NT2/D1 (cell line): Measurements from ENCODE around the gene AUP1.

ENCODE experiments used
- SUZ12 ChIP-seq: IDR thresholded peaks from 2 replicates; pipeline ENCODE4 v1.6.1; 2011; ENCODE audit not compliant: insufficient read length, insufficient read depth; ENCODE audit errors: extremely low read depth
- YY1 ChIP-seq: IDR thresholded peaks from 2 replicates; pipeline ENCODE4 v1.6.1; 2011; ENCODE audit not compliant: insufficient read length, insufficient read depth
- ZNF274 ChIP-seq: IDR thresholded peaks from 2 replicates; pipeline ENCODE4 v1.6.1; 2011; ENCODE audit warnings: mild to moderate bottlenecking, low read depth, low read length

GRCh38 chr2:74531666-74532065, 2.2 kb upstream of the AUP1 start:
- no peak for TF ChIP-seq YY1
- no peak for TF ChIP-seq SUZ12
- TF ChIP-seq ZNF274, result no peak
